GM12872 (cell line): ENCODE data around the gene KIF21B.

Experiments
- TF ChIP-seq, protein P1 (sequence below): IDR thresholded peaks from 3 replicates; pipeline ENCODE4 v1.5.1; 2011; ENCODE audit warnings: low read depth, mild to moderate bottlenecking, low read length, moderate library complexity; ENCODE audit not compliant: insufficient read depth

KIF21B gene

DNA sequence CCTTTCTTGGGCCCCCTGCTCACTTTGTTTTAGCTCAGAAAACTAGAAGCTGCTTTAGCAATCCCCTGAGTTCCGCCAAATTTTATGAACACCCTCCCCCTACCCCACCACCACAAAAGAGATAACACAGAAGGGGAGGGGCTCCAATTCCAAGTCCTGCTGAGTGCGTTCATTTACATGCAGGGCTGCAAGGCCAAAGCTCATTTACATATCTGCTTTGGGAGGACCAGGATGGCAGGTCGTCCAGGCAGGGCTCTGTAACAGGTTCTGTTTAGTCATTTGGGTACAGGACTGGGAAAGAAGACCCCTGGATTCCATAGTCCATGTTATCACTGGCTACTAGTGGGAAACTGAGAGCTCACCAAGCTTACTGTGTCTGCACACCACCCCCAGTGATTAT lies 35.9 kb upstream of the KIF21B start:
- TF ChIP-seq, protein P1, sequence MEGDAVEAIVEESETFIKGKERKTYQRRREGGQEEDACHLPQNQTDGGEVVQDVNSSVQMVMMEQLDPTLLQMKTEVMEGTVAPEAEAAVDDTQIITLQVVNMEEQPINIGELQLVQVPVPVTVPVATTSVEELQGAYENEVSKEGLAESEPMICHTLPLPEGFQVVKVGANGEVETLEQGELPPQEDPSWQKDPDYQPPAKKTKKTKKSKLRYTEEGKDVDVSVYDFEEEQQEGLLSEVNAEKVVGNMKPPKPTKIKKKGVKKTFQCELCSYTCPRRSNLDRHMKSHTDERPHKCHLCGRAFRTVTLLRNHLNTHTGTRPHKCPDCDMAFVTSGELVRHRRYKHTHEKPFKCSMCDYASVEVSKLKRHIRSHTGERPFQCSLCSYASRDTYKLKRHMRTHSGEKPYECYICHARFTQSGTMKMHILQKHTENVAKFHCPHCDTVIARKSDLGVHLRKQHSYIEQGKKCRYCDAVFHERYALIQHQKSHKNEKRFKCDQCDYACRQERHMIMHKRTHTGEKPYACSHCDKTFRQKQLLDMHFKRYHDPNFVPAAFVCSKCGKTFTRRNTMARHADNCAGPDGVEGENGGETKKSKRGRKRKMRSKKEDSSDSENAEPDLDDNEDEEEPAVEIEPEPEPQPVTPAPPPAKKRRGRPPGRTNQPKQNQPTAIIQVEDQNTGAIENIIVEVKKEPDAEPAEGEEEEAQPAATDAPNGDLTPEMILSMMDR = no peak

DNA sequence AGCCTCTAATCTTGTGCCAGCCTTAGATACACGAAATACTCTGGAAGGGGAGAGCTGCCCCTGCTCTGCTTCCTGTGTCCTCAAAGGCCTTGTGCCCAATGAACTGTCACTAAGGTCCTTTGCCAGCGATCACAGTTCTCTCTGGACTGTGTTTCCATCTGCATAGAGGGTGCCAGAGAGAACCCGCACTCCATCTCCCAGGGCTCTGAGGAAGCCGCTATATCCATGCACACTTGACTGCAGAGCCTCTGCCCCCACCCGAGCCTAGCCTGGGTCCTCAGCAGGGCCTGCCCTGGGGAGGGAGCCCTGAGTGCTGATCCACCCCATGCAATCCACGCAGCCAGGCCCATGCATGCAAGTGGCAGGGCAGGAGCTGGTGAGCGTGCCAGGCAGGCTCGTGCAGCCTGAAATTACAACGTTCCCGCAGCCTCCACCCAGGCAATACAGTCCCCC lies 30.6 kb upstream of the KIF21B start:
- TF ChIP-seq, protein P1 = no peak

DNA sequence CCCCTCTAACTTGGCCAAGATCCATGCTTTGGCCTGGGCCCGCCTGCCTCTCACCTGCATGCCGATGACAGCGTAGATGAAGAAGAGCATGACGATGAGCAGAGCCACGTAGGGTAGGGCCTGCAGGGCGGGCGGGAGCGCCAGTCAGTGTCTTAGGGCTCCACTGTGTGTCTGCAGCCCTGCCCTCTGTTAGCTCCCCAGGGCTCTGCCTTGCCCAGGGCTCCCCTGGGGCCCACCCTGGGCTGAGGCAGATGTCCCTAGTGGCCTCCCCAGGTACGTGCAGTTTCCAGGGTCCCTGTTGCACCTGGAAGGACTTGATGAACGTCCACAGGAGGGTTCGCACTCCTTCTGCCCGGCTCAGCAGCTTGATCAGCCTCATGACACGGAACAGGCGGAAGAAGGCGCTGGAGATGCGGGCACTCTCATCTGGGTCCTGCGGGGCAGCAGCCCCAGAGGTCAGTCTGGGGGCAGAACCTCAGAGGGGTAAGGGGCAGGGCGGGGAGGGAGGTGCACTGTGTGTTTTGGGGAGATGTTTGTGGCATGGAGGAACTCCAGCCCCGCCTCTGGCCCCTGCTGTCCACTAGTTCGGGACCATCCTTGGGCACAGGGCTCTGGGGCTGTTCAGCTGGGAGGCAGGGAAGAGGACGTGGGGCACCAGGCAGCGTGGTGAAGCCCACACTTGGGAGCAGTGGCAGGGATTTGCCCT lies 29.8 kb upstream of the KIF21B start:
- TF ChIP-seq, protein P1 = peak; percentile 33; the same call in 1 of the 3 replicates

DNA sequence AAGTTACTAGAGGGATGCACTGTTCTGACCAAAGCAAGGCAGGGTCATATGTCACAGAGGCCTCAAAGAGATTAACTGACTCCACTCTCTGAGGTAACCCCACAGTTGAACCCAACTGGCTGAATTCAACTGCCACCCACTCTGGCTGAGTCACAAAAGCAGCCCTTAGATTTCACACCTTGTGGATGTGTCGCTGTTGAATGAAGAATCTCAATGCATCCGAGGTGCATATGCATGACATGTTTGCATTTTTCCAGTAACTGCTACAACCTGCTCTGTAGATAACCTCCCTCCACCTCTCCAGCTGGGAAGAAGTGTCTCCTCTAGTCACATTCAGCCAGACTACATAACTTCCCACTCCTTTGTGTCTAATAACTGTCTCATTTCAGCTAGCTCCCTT lies 27.9 kb upstream of the KIF21B start:
- TF ChIP-seq, protein P1 = no peak

DNA sequence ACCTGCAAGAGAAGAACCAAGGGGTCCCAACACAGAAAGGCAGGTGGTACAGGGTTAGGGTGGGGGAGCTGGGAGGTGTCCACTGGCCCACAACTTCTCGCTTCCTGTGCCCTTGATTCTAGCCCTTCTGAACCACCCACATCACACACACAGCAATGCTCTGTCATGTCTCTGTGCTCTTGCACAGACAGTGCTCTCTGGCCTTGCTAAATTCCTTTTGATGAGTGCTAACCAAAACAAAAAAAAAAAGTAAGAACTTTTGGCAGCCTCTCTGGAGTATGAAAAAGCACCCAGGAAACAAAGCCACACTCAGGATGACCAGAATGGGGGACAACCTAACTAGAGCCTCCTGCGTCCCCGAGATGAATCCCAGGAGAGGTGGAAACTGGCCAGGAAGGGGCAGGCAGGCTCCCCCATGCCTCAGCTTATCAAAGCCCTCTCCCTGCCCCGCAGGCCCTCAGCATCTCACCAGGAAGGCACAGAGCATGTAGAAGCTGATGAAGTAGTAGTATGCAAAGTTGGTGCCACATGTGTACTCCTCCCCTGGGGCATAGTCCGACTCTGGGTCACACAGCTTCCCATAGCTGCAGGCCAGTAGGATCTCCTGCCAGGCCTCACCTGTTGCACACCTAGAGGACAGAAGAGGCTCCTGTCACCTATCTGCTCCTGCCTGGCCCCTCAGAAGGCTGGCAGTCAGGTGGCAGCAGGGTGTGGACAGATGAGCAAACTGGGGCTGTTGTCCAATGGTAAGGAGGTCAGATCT lies 27.2 kb upstream of the KIF21B start:
- TF ChIP-seq, protein P1 = no peak

DNA sequence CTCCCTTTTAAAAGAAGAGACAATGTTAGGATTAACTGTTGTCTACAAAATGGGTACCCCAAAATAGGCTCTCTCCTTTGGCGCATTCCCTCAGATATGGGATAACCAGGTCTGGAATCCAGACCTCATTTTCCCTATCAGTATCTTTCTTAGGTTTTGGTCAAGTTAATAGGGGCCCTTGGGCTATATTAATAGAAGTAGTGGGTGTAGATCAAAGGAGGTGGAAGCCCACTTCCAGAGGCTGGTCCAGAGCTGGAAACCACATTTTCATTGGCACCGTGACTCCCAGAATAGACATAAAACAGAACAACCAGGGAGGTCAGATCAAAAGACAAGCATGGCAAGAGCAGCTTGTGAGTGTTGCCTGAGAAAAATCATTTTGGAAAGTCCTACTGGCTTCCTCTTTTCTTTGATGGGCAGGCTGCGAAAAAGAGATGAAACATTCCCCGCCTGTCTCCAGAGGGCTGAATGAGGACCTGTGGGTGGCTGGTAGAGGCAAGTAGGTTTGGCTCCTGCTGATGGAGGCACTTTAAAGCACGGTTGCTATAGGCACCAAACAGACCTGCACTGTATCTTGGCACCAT lies 25.8 kb upstream of the KIF21B start:
- TF ChIP-seq, protein P1 = no peak

DNA sequence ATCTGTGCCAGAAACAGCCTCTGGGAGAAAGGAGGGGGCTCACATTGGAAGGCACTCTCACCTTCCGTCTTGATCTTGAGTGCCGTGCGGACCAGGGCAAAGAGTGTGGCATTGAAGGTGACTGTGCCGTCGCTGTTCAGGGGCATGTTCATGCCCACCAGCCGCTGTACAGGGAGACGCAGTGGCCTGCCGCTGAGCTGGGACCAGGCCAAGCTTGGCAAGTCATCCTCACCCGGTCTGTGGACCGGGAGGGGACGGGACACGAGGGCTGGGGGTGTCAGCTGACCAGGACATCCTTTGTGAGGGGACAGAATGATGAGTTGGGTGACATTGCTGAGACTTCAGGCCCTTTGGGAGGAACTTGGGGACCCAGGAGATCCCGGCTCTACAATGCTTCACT lies 25.0 kb upstream of the KIF21B start:
- TF ChIP-seq, protein P1 = no peak
